Liver (tissue), 9 donors: ENCODE results near the gene SDK2. TPM values are rescaled to one million over a fixed set of nuclear protein-coding genes. Genes with fewer than 3 reads are reported as not detected.

Experiments used
- DNase-seq: peaks from one replicate; pipeline ENCODE4 v3.0.0-alpha.2; 2017; ENCODE audit warnings: low spot score
- H3K27ac ChIP-seq, 2 donors: one replicate each; pipeline ENCODE4 v1.7.0; 2013; ENCODE audit warnings: inconsistent platforms in 2 of 2, low read length in 2 of 2, control low read depth in 1 of 2, low read depth in 1 of 2, mild to moderate bottlenecking in 1 of 2
- H3K27me3 ChIP-seq, 4 donors: one replicate each; pipeline versions ENCODE4 v1.6.1 to v1.7.0; 2013; ENCODE audit warnings: low read length in 3 of 4, inconsistent platforms in 1 of 4, mild to moderate bottlenecking in 1 of 4, moderate library complexity in 1 of 4; ENCODE audit not compliant: control insufficient read depth in 4 of 4, insufficient read depth in 4 of 4
- H3K36me3 ChIP-seq, 4 donors: one replicate each; pipeline versions ENCODE4 v1.6.1 to v1.7.0; 2013; ENCODE audit warnings: low read length in 3 of 4, mild to moderate bottlenecking in 3 of 4, low read depth in 1 of 4, moderate library complexity in 1 of 4; ENCODE audit not compliant: control insufficient read depth in 4 of 4, insufficient read depth in 3 of 4
- H3K4me1 ChIP-seq, 4 donors: one replicate each; pipeline versions ENCODE4 v1.6.1 to v1.7.0; 2013; ENCODE audit warnings: low read length in 3 of 4, mild to moderate bottlenecking in 3 of 4, moderate library complexity in 1 of 4; ENCODE audit not compliant: control insufficient read depth in 4 of 4, insufficient read depth in 4 of 4
- H3K4me3 ChIP-seq, 3 donors: one replicate each; pipeline versions ENCODE4 v1.6.1 to v1.7.0; 2013; ENCODE audit warnings: low read length in 3 of 3, control low read depth in 1 of 3, low read depth in 1 of 3, mild to moderate bottlenecking in 1 of 3
- H3K9ac ChIP-seq, 2 donors: one replicate each; pipeline ENCODE4 v1.7.0; 2013; ENCODE audit warnings: low read length in 2 of 2, mild to moderate bottlenecking in 2 of 2, moderate library complexity in 2 of 2, control low read depth in 1 of 2, low read depth in 1 of 2
- H3K9me3 ChIP-seq, 4 donors: one replicate each; pipeline versions ENCODE4 v1.6.1 to v1.7.0; 2013; ENCODE audit warnings: low read length in 3 of 4; ENCODE audit not compliant: control insufficient read depth in 4 of 4
- EGR1 ChIP-seq, 2 donors: IDR thresholded peaks; 2 replicates each; pipeline ENCODE4 v1.6.1; 2016 to 2018; ENCODE audit warnings: antibody characterized with exemption in 2 of 2, low read depth in 2 of 2
- FOXA2 ChIP-seq: IDR thresholded peaks from 2 replicates; pipeline ENCODE4 v1.6.1; 2016; ENCODE audit warnings: antibody characterized with exemption
- GABPA ChIP-seq, 2 donors: IDR thresholded peaks in 1 of 2; conservative IDR thresholded peaks in 1 of 2; 2 replicates each; pipeline ENCODE4 v1.6.1; 2016; ENCODE audit warnings: antibody characterized with exemption in 2 of 2, mild to moderate bottlenecking in 1 of 2, moderate library complexity in 1 of 2
- HNF4A ChIP-seq, 2 donors: conservative IDR thresholded peaks; 2 replicates each; pipeline ENCODE4 v1.6.1; 2016; ENCODE audit warnings: antibody characterized with exemption in 2 of 2, mild to moderate bottlenecking in 2 of 2
- HNF4G ChIP-seq: IDR thresholded peaks from 2 replicates; pipeline ENCODE4 v1.6.1; 2016; ENCODE audit warnings: antibody characterized with exemption
- NR2F2 ChIP-seq: IDR thresholded peaks from 2 replicates; pipeline ENCODE4 v1.6.1; 2016; ENCODE audit warnings: antibody characterized with exemption
- RAD21 ChIP-seq, 2 donors: IDR thresholded peaks; 2 replicates each; pipeline ENCODE4 v1.6.1; 2016; ENCODE audit warnings: antibody characterized with exemption in 2 of 2, mild to moderate bottlenecking in 2 of 2
- REST ChIP-seq: IDR thresholded peaks from 2 replicates; pipeline ENCODE4 v1.6.1; 2016; ENCODE audit warnings: antibody characterized with exemption, mild to moderate bottlenecking
- RXRA ChIP-seq, 2 donors: IDR thresholded peaks; 2 replicates each; pipeline ENCODE4 v1.6.1; 2017 to 2018; ENCODE audit warnings: antibody characterized with exemption in 2 of 2, mild to moderate bottlenecking in 1 of 2
- TAF1 ChIP-seq: conservative IDR thresholded peaks from 2 replicates; pipeline ENCODE4 v1.6.1; 2016; ENCODE audit warnings: antibody characterized with exemption, mild to moderate bottlenecking
- WGBS: extraction: QIAGEN DNeasy Blood & Tissue Kit; methylation state at CpG from one replicate; pipeline ENCODE4 v1.1.7; 2013; 5-methylcytosine and 5-hydroxymethylcytosine counted together
- polyA plus RNA-seq, 2 donors: library from polyadenylated mRNA; stranded (reverse) in 1 of 2; unstranded in 1 of 2; fragments of 200-250 nt in 1 of 2; fragments of >200 nt in 1 of 2; fragmentation: Nextera tagmentation in 1 of 2; extraction: Ambion mirVana in 1 of 2; gene quantifications; one replicate each; pipeline versions ENCODE4 v1.2.1 to v1.2.3, GENCODE V29; 2013 to 2015
- total RNA-seq, 2 donors: library from RNA; depleted of rRNA; stranded (reverse); fragments of >200 nt; gene quantifications; one replicate each; pipeline ENCODE4 v1.2.3, GENCODE V29; 2014
- TF ChIP-seq, protein P1 (sequence below): fragments of 150-350 bp; IDR thresholded peaks from 2 replicates; pipeline ENCODE4 v1.5.1; 2017; ENCODE audit warnings: improper control_type of control experiment, low read depth, low read length; ENCODE audit not compliant: missing input control
- TF ChIP-seq, protein P2 (sequence below): IDR thresholded peaks from 2 replicates; pipeline ENCODE4 v1.6.1; 2016; ENCODE audit warnings: antibody characterized with exemption
- donor health status: healthy.
- donor health status: healthy.
- donor health status: healthy.
- donor health status: healthy.
- donor health status: healthy.

The SDK2 gene
- total and polyA plus RNA-seq, 4 donors, result 0.05 to 0.42 (median 0.10) TPM

- WGBS, result 81% methylated on average over 15 of the region's 15 CpGs
- Histone ChIP-seq H3K9me3 (no peaks in the 10 kb centered on the region), H3K4me1 (no peaks in the 10 kb centered on the region), H3K9ac (no peak overlapping the region), H3K4me3 (no peak overlapping the region), H3K27me3 (no peaks in the 10 kb centered on the region), H3K36me3 (no peaks in the 10 kb centered on the region), H3K27ac (no peak overlapping the region)
- TF ChIP-seq EGR1 (IDR thresholded peaks at IDR 0.05; ENCODE audit: low read depth in 2 of 2) (no peak), HNF4G (no peak), RAD21 (IDR thresholded peaks at IDR 0.05) (no peak), NR2F2 (no peak), GABPA (IDR thresholded peaks at IDR 0.05 in 1 of 2, conservative IDR thresholded peaks at IDR 0.05 in 1 of 2) (no peak), TAF1 (no peak), FOXA2 (no peak), RXRA (IDR thresholded peaks at IDR 0.05) (no peak)
- TF ChIP-seq, protein P1, sequence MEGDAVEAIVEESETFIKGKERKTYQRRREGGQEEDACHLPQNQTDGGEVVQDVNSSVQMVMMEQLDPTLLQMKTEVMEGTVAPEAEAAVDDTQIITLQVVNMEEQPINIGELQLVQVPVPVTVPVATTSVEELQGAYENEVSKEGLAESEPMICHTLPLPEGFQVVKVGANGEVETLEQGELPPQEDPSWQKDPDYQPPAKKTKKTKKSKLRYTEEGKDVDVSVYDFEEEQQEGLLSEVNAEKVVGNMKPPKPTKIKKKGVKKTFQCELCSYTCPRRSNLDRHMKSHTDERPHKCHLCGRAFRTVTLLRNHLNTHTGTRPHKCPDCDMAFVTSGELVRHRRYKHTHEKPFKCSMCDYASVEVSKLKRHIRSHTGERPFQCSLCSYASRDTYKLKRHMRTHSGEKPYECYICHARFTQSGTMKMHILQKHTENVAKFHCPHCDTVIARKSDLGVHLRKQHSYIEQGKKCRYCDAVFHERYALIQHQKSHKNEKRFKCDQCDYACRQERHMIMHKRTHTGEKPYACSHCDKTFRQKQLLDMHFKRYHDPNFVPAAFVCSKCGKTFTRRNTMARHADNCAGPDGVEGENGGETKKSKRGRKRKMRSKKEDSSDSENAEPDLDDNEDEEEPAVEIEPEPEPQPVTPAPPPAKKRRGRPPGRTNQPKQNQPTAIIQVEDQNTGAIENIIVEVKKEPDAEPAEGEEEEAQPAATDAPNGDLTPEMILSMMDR, result no peak
- TF ChIP-seq, protein P2, sequence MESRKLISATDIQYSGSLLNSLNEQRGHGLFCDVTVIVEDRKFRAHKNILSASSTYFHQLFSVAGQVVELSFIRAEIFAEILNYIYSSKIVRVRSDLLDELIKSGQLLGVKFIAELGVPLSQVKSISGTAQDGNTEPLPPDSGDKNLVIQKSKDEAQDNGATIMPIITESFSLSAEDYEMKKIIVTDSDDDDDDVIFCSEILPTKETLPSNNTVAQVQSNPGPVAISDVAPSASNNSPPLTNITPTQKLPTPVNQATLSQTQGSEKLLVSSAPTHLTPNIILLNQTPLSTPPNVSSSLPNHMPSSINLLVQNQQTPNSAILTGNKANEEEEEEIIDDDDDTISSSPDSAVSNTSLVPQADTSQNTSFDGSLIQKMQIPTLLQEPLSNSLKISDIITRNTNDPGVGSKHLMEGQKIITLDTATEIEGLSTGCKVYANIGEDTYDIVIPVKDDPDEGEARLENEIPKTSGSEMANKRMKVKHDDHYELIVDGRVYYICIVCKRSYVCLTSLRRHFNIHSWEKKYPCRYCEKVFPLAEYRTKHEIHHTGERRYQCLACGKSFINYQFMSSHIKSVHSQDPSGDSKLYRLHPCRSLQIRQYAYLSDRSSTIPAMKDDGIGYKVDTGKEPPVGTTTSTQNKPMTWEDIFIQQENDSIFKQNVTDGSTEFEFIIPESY, result no peak
- DNase-seq, result no peak
Observed at GRCh38 chr17:73466704-73467433, 177.4 kb downstream of the SDK2 start.

- DNase-seq, result no peak
- WGBS, result 87% methylated on average over 2 of the region's 2 CpGs
- no peaks in the 10 kb centered on the region for H3K27me3 ChIP-seq
- TF ChIP-seq HNF4A (conservative IDR thresholded peaks at IDR 0.05) (no peak), REST (no peak)
- no peak overlapping the region for H3K9ac ChIP-seq
- no peak overlapping the region for H3K27ac ChIP-seq
- H3K36me3 ChIP-seq, result no peaks in the 10 kb centered on the region
- no peaks in the 10 kb centered on the region for H3K9me3 ChIP-seq
- no peaks in the 10 kb centered on the region for H3K4me1 ChIP-seq
- H3K4me3 ChIP-seq, result no peak overlapping the region
Observed at GRCh38 chr17:73465953-73466230, 178.4 kb downstream of the SDK2 start.
